SJCRH30 (cell line): ENCODE measurements around the gene PRRT2. TPM values are rescaled to one million over a fixed set of nuclear protein-coding genes. Genes with fewer than 3 reads are reported as not detected.

Experiments used
- DNase-seq, 2 experiments: peaks; one replicate each; pipeline ENCODE4 v3.0.0-alpha.2; 2015 to 2020
- H3K27ac ChIP-seq: fragments of 250-450 bp; sonication (Bioruptor Pico); 2 replicates; pipeline ENCODE4 v1.5.1; 2020; ENCODE audit warnings: mild to moderate bottlenecking, moderate library complexity
- H3K27me3 ChIP-seq: fragments of 250-450 bp; sonication (Bioruptor Pico); 2 replicates; pipeline ENCODE4 v1.5.1; 2020; ENCODE audit warnings: mild to moderate bottlenecking, moderate library complexity
- H3K36me3 ChIP-seq: fragments of 250-450 bp; sonication (Bioruptor Pico); 2 replicates; pipeline ENCODE4 v1.5.1; 2020; ENCODE audit warnings: mild to moderate bottlenecking, moderate library complexity
- H3K4me1 ChIP-seq: fragments of 250-450 bp; sonication (Bioruptor Pico); 2 replicates; pipeline ENCODE4 v1.5.1; 2020; ENCODE audit warnings: mild to moderate bottlenecking, moderate library complexity
- H3K4me3 ChIP-seq: fragments of 250-450 bp; sonication (Bioruptor Pico); 2 replicates; pipeline ENCODE4 v1.5.1; 2020; ENCODE audit warnings: mild to moderate bottlenecking, moderate library complexity
- H3K9me3 ChIP-seq: fragments of 250-450 bp; sonication (Bioruptor Pico); replicated peaks from 2 replicates; pipeline ENCODE4 v1.5.1; 2020; ENCODE audit warnings: mild to moderate bottlenecking, moderate library complexity
- total RNA-seq: library from RNA; depleted of rRNA; stranded (reverse); fragments of >200 nt; shearing (Covaris generic); gene quantifications from 2 replicates; pipeline ENCODE4 v1.2.3, GENCODE V29; 2014

The PRRT2 gene
- total RNA-seq, 1 experiment from 2014 or later, result 1.5 TPM

DNA sequence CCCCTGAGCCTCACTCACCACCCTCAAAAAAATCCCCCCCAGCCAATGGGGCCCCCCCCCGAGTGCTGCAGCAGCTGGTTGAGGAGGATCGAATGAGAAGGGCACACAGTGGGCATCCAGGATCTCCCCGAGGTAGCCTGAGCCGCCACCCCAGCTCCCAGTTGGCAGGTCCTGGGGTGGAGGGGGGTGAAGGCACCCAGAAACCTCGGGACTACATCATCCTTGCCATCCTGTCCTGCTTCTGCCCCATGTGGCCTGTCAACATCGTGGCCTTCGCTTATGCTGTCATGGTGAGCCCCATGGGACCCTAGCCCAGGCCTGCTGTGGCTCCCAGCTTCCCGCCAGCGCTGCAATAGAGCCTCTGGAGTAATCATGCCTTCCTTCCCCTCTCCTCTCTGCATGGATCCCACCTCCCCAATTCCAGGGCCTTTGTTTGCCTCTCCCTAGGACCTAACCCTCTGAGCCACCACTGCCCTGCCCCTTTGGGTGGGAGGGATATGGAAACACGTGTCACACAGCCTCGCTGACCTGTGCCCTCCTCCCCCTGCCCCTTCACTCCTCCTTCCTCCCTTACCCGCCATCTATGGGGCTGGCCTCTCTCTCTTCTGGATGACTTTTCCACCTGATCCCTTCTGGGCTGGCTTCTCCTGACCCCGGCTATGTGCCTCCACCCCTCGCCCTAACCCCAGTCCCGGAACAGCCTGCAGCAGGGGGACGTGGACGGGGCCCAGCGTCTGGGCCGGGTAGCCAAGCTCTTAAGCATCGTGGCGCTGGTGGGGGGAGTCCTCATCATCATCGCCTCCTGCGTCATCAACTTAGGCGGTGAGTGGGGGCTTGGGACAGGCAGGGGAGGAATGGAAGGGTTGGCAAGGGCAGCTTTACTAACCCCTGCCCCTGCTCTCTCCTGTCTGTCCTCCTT, 1.9 kb downstream of the PRRT2 start:
- no peaks in the 10 kb centered on the region for H3K9me3 ChIP-seq
- no peak for DNase-seq
- H3K27ac ChIP-seq, result no peak overlapping the region
- H3K27me3 ChIP-seq, result no peaks in the 10 kb centered on the region
- peaks cover 9% of the 10 kb centered on the region for H3K4me1 ChIP-seq
- peaks cover 11% of the 10 kb centered on the region for H3K36me3 ChIP-seq
- H3K4me3 ChIP-seq, result no peak overlapping the region

DNA sequence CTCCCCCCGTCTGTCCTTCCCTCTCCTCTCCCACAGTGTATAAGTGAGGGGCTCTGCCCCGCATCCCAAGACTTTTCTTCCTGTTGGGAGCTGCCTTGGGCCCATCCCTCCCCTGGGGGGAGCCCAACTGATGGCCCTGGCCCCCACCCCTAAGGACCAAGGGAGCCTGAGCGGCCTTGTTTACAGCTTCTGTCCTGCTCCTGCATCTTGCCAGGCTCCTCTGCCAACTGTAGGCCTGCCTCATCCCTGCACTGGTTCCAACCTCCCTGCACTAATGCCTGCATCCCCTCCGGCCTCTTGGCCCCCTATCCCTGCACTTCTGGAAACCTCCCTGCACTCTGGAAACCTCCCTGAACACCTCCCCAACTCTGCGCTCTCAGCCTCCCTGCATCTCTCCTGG, 2.6 kb downstream of the PRRT2 start:
- peaks cover 6% of the 10 kb centered on the region for H3K36me3 ChIP-seq
- H3K27ac ChIP-seq, result no peak overlapping the region
- H3K27me3 ChIP-seq, result no peaks in the 10 kb centered on the region
- peaks cover 9% of the 10 kb centered on the region for H3K4me1 ChIP-seq
- no peak overlapping the region for H3K4me3 ChIP-seq
- H3K9me3 ChIP-seq, result no peaks in the 10 kb centered on the region
- DNase-seq, result no peak

DNA sequence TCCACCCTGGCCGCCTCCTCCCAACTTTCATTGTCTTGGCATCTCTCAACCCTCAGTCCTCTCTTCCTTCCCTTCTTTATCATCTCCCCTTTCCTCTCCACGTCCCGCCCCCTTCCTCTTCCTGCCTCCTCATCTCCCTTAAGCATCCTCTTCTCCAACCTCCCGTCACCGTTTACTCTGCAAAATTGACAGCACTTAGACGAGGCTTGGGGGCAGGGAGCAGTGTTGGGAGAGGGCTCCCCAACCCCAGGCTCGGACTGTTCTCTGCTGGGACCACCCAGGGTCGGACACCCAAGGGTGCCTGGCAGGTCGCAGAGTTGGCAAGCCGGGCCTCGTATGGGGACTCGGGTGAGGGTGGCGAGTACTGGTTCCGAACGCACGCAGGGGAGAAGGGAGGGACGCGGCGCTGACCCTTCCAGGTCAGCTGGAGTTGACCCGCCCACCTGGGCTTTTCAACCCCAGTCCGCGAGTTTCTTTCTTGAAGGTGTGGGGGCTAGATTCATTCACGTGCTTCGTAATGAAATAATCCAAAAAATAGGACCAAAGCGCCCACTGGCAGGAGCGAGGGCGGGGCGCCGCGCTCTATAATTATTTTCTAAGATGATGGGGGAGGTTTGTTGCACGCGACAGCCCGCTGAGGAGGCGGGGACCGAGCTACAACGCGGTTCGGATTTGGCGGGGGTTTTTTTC, 3.2 kb downstream of the PRRT2 start:
- Histone ChIP-seq H3K4me3 (peak overlapping the region; percentile 79), H3K36me3 (peaks cover 6% of the 10 kb centered on the region; the same call in 1 of the 2 replicates), H3K27me3 (no peaks in the 10 kb centered on the region), H3K4me1 (peaks cover 9% of the 10 kb centered on the region), H3K9me3 (no peaks in the 10 kb centered on the region), H3K27ac (peak overlapping the region; percentile 62)
- DNase-seq, result no peak

DNA sequence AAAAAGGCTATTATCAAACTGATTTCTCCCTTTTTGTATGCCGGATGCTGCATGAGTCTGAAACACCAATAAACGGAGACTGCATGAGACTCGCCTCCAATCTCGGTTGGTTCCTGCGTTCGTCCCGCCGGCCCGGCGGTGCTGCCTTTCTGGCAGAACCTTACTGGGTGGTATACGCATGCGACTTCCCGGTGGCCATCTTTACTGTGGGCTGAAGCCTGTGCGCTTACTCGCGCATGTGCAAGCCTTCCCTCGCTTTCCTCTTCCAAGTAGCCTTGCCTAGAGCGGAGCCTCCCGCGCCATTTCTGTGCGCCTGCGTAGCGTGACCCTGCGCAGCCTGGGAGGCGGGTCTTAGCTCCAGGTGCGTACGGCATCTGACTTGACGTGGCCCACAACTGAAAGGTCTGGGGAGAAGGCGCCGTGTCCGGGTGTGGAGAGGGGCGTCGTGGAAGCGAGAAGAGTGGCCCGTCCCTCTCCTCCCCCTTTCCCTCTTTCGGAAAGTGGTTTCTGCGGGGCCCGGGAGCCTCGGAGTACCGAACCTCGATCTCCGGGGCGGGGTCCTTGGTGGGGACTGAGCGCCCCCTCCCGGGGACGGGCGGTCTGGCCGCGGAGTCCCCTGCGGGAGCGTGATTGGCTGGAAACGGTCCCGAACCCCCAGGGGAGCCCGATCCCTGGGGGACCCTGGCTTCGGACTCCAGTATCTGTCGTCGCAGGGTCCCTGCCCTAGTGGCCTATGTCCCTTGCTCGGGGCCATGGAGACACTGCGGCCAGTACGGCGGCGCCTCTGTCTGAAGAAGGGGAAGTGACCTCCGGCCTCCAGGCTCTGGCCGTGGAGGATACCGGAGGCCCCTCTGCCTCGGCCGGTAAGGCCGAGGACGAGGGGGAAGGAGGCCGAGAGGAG, 4.0 kb downstream of the PRRT2 start, which contains the start of gene PAGR1:
PAGR1 (plus strand) TSS at position 360 of the 901 bp plus-strand sequence; CDS start at position 734, 374 bp downstream.
- Histone ChIP-seq H3K27me3 (no peaks in the 10 kb centered on the region), H3K36me3 (no peaks in the 10 kb centered on the region; the same call in 1 of the 2 replicates), H3K27ac (peak within 1 kb of the TSS; percentile 62), H3K4me3 (peak within 1 kb of the TSS; percentile 79), H3K4me1 (peaks cover 13% of the 10 kb centered on the region), H3K9me3 (no peaks in the 10 kb centered on the region)
- DNase-seq, result peak; percentile 97 to 98

DNA sequence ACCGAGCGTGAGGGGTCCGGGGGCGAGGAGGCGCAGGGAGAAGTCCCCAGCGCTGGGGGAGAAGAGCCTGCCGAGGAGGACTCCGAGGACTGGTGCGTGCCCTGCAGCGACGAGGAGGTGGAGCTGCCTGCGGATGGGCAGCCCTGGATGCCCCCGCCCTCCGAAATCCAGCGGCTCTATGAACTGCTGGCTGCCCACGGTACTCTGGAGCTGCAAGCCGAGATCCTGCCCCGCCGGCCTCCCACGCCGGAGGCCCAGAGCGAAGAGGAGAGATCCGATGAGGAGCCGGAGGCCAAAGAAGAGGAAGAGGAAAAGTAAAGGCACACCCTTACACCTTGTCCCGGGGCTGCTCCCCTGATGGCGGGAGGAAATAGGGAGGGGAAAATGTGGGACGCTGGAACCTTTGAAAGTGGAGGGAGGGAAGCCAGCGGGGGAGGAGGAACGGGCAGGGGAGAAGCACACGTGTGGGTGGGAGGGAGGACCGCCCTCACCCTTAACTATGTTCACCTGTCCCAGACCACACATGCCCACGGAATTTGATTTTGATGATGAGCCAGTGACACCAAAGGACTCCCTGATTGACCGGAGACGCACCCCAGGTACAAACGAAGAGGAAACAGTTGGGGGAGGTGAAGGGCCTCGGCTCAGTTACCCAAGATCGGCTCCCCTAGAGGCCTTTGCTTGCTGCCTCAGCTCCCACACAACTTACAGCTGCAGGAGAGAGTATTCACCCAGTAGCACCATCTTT, 4.9 kb downstream of the PRRT2 start:
- peak; percentile 65 to 75 for DNase-seq
- H3K27me3 ChIP-seq, result no peaks in the 10 kb centered on the region
- no peaks in the 10 kb centered on the region for H3K9me3 ChIP-seq
- peaks cover 14% of the 10 kb centered on the region for H3K4me1 ChIP-seq
- H3K4me3 ChIP-seq, result peak overlapping the region; percentile 79
- no peaks in the 10 kb centered on the region; the same call in 1 of the 2 replicates for H3K36me3 ChIP-seq
- H3K27ac ChIP-seq, result peak overlapping the region; percentile 62

DNA sequence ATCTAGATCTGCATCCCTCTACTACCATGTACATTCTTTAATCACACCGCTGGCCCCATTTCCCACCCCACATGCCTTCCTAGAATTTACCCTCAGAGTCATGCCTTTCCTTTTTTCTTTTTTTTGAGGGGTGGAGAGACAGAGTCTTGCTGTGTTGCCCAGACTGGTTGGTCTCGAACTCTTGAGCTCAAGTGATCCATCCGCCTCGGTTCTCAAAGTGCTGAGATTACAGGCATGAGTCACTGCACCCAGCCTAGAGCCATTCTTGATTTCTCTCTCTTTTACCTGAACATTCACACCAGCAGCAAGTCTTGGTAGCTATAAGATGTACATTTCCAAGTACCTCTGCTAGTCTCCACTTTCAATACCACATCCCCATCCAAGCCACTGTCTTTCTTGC, 6.1 kb downstream of the PRRT2 start:
- no peak overlapping the region for H3K27ac ChIP-seq
- no peaks in the 10 kb centered on the region; the same call in 1 of the 2 replicates for H3K36me3 ChIP-seq
- no peaks in the 10 kb centered on the region for H3K27me3 ChIP-seq
- H3K9me3 ChIP-seq, result no peaks in the 10 kb centered on the region
- no peak for DNase-seq
- H3K4me3 ChIP-seq, result no peak overlapping the region
- H3K4me1 ChIP-seq, result peaks cover 14% of the 10 kb centered on the region

DNA sequence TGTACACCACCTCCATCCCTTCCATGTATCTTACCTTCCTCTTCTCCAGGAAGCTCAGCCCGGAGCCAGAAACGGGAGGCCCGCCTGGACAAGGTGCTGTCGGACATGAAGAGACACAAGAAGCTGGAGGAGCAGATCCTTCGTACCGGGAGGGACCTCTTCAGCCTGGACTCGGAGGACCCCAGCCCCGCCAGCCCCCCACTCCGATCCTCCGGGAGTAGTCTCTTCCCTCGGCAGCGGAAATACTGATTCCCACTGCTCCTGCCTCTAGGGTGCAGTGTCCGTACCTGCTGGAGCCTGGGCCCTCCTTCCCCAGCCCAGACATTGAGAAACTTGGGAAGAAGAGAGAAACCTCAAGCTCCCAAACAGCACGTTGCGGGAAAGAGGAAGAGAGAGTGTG, 7.5 kb downstream of the PRRT2 start:
- no peak for DNase-seq
- no peak overlapping the region for H3K27ac ChIP-seq
- no peaks in the 10 kb centered on the region; the same call in 1 of the 2 replicates for H3K36me3 ChIP-seq
- H3K4me3 ChIP-seq, result no peak overlapping the region
- H3K4me1 ChIP-seq, result peaks cover 16% of the 10 kb centered on the region
- no peaks in the 10 kb centered on the region for H3K27me3 ChIP-seq
- no peaks in the 10 kb centered on the region for H3K9me3 ChIP-seq

DNA sequence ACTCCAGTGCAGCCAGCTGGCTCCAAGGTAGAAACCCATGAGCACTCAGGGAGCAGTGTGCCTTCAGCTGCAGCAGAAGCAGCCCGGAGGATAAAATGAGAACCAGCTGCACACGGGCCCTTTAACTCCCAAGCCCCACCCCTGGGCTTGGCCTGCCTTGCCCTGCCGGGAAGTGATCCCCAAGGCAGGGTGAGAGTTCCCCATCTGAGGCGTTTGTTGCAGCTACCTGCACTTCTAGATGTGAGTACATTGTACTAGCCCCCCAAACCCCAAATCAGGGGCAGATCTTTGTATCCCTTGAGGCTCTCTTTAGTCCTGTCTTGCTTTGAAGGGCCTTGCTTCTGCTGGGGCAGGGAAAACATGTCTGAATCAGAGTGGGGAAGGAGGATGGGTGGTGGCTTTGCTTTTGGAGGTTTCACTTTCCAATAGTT, 8.3 kb downstream of the PRRT2 start, which contains the start of gene MVP:
MVP (plus strand) TSS at position 192 of the 431 bp plus-strand sequence. CDS start 10,088 bp downstream, outside the sequence.
- peaks cover 20% of the 10 kb centered on the region for H3K4me1 ChIP-seq

DNA sequence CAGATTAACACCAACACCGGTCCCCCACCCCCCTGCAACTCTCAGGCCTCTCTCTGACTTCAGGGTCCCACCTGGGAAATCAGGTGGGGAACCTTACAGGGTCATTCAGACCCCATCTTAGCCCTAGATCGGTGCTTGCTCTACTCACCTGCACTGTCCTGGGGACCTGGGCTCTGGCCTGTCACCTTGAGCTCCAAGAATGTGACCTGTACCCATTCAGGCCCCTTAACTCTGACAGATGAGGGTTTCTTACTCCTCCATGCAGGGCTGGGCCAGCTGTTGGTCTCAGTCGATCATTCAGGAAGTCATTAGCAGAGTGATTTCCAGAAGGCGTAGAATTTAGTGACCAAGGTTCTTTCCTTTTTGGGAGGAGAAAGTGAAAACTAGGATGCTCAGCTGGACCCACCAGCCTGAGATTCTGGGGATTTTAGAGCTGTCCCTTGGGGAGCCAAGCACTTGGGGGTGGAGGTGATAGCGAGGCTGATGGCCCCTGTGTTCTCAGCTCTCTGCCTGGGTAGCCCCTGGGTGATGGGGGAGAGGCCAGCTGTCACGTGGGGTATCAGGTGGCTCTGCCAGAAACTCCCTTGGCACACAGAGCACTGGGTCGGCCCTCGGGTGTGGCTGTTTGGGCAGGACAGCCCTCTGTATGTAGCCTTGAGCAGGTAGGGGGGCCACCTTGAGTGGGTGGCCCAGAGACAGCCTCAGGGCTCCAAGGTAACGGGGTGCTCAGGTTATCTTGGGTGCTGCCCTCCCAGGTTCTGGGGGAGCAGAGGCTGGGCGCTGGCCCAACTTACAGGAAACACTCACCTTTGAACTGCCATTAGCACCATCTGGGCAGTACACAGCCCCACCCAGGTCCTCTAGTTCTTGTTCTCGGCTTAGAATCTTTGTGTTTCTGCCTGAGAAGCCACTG, 9.0 kb downstream of the PRRT2 start:
- Histone ChIP-seq H3K27me3 (no peaks in the 10 kb centered on the region), H3K27ac (no peak overlapping the region), H3K4me1 (peaks cover 27% of the 10 kb centered on the region), H3K4me3 (no peak overlapping the region), H3K36me3 (no peaks in the 10 kb centered on the region; the same call in 1 of the 2 replicates), H3K9me3 (no peaks in the 10 kb centered on the region)
- DNase-seq, result no peak

More for the DNA sequence above, 8.3 kb downstream of the PRRT2 start, which contains the start of gene MVP:
- Histone ChIP-seq H3K27ac (no peak within 1 kb of the TSS), H3K27me3 (no peaks in the 10 kb centered on the region), H3K36me3 (no peaks in the 10 kb centered on the region; the same call in 1 of the 2 replicates), H3K4me3 (no peak within 1 kb of the TSS; the same call in 1 of the 2 replicates), H3K9me3 (no peaks in the 10 kb centered on the region)
- no peak for DNase-seq

DNA sequence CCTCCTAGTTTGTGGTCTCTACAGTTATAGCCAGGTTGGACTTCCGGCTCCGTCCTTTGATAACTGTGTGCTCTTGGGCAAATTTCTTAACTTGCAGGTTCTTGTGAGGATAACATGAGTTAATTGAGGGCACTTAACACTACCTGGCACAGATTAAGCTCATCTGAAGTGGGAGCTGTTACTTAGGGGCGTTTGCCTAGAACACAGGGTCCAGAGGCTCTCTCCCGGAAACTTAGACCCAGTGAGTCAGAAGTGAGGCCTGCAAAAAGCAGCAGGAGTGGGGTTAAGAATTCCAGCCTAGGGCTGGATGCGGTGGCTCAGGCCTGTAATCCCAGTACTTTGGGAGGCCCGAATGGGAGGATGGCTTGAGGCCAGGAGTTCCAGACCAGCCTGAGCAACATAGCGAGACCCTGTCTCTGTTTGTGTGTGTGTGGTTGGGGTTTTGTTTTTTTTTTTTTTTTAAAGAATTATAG, 9.7 kb downstream of the PRRT2 start:
- Histone ChIP-seq H3K36me3 (no peaks in the 10 kb centered on the region; the same call in 1 of the 2 replicates), H3K27me3 (no peaks in the 10 kb centered on the region), H3K4me3 (no peak overlapping the region), H3K9me3 (no peaks in the 10 kb centered on the region), H3K4me1 (peaks cover 27% of the 10 kb centered on the region), H3K27ac (no peak overlapping the region)
- DNase-seq, result no peak

DNA sequence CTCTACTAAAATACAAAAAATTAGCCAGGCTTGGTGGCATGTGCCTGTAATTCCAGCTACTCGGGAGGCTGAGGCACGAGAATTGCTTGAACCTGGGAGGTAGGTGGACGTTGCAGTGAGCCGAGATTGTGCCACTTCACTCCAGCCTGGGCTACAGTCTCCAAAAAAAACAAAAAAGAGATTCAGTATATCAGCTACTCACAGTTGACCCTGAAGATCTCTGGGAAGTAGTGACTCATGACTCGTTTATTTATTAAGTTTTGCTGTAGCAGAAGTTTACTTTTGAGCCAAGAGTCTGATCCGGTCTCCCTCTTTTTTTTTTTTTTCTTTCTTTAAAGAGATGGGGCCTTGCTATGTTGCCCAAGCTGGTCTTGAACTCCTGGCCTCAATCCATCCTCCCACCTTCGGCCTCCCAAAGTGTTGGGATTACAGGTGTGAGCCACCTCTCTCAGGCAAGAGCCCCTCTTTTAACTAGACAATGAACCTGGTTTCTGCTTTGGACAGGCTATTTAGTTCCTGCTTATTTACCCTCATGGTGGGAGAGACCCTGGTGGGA, 12.7 kb downstream of the PRRT2 start:
- Histone ChIP-seq H3K9me3 (no peaks in the 10 kb centered on the region), H3K4me1 (peaks cover 27% of the 10 kb centered on the region), H3K27ac (peak overlapping the region; percentile 57; the same call in 1 of the 2 replicates), H3K4me3 (no peak overlapping the region), H3K36me3 (no peaks in the 10 kb centered on the region), H3K27me3 (no peaks in the 10 kb centered on the region)
- no peak for DNase-seq
